Testis (tissue), 2 donors: ENCODE results near the gene WRNIP1.

ENCODE experiments used
- POLR2A ChIP-seq: fragments of 450-650 bp; IDR thresholded peaks from one replicate; pipeline ENCODE4 v1.6.1; 2017; ENCODE audit warnings: antibody characterized with exemption, mild to moderate bottlenecking, moderate library complexity
- TF ChIP-seq, protein P1 (sequence below), 3 experiments: fragments of 450-650 bp in 2 of 3; fragments of 200-600 bp in 1 of 3; sonication (generic) in 1 of 3; IDR thresholded peaks; one replicate each; pipeline ENCODE4 v1.5.1; 2016 to 2019; ENCODE audit warnings: antibody characterized with exemption in 3 of 3, mild to moderate bottlenecking in 2 of 3, moderate library complexity in 1 of 3

DNA sequence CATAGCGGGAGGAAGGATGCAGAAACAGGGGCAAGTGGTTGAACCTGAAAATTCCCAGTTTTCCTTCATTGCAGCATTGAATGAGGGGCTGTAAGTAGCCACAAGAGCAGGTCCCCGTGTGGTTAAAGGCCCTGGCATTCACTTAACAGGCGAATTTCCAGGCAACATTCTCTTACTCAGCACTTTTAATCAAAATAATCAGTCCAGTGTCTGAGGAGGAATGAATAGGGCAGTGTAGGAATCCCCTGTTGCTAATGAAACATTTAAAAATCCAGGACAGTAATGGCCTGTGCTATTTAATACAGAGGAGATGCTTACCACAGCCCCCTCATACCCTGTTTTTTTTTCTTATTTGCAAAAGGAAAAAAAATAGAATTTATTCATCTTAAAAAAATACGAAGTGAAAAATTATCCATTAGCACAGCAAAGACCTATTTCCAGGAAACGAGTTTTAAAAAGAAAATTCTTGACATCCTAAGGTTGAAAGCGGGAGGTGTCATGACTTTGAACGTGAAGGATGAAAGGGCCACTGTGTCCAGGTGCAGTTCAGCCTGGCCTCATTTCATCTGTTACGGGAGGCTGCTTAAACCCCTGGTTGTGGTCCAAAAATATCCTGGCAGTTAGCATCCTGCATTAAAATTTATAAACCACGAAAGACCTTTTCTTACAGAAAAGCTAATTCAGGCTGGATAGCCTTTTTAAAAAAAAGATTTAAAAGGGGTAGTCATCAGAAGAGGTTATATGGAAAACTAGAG is 34.7 kb upstream of the WRNIP1 start:
- TF ChIP-seq, protein P1, sequence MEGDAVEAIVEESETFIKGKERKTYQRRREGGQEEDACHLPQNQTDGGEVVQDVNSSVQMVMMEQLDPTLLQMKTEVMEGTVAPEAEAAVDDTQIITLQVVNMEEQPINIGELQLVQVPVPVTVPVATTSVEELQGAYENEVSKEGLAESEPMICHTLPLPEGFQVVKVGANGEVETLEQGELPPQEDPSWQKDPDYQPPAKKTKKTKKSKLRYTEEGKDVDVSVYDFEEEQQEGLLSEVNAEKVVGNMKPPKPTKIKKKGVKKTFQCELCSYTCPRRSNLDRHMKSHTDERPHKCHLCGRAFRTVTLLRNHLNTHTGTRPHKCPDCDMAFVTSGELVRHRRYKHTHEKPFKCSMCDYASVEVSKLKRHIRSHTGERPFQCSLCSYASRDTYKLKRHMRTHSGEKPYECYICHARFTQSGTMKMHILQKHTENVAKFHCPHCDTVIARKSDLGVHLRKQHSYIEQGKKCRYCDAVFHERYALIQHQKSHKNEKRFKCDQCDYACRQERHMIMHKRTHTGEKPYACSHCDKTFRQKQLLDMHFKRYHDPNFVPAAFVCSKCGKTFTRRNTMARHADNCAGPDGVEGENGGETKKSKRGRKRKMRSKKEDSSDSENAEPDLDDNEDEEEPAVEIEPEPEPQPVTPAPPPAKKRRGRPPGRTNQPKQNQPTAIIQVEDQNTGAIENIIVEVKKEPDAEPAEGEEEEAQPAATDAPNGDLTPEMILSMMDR (IDR thresholded peaks at IDR 0.05): no peak
- no peak for TF ChIP-seq POLR2A
